Measurements from ENCODE around the gene SMIM17.

SMIM17 gene

DNA sequence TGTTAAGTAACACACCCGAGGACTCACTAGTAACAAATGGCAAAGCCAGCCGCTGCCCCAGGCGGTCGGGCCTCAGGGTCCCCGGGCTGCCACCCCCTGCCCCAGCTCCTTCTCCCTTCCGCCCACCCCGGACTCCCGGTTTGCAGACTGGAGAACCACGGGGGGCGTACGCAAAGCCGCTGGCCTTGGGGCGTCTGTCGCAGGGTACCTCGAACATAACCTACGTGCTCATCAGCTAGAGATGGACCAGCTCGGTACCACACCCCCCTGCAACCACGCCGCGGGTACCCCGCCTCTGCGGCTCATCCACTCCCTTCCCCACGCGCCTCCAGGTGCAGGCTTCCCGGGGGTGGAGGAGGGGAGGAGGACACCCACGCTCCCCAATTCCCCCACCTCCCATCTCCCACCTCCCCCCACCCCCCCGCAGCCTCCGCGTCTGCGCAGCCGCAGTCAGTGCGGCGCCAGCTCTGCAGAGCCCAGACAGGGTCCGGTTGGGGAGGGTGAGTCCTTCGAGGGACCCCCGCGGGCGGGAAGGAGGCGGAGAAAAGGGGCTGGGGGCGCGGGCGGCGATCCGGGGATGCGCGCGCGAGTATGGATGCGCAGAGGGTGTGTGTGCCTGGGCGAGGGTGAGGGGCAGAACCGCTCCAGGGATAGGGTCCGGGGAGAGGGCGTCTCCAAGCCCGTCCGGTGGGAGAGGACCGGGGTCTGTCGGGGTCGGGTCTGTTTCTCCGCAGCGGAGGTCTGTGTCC is at the start of gene SMIM17:
SMIM17 (plus strand) TSS at position 449 of the 749 bp plus-strand sequence. CDS start 2,509 bp downstream, outside the sequence.
- in situ Hi-C loops (cut with HindIII; ENCODE audit: low pct_ligation_motif_present, low pct_unique_long_range_greater_than_20kb, low sequenced_read_pairs): no loop called here
- no peak for DNase-seq

DNA sequence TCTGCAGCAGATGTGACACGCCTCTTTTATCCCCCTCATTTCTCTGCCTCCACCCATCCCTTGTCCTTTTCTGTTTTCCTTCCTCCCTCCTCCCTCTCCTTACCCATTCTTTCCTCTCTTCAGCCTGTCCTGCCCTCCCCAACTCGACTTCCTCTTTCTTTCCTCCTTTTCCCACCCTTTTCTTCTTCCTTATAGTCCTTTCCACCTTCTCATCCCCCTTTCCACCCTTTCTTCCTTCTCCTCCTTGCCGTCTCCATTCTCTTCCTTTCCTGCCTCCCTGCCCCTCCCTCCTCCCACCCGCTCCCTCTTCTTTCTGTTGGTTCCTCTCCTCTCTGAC is 48.5 kb upstream of the SMIM17 start:
- DNase-seq: no peak
- in situ Hi-C loops (cut with HindIII; ENCODE audit: low pct_ligation_motif_present, low pct_unique_long_range_greater_than_20kb, low sequenced_read_pairs): no loop called here

GRCh38 chr19:56594783-56595547 is 48.0 kb upstream of the SMIM17 start, which contains the start of gene ZNF71:
Gene ZNF71 (plus strand): TSS chr19:56595302. CDS start chr19:56601559, 6,257 bp downstream.
- peak; percentile 81 for DNase-seq
- in situ Hi-C loops (cut with HindIII; ENCODE audit: low pct_ligation_motif_present, low pct_unique_long_range_greater_than_20kb, low sequenced_read_pairs): no loop called here

GRCh38 chr19:56595548-56595899 is 47.4 kb upstream of the SMIM17 start:
- in situ Hi-C loops (cut with HindIII; ENCODE audit: low pct_ligation_motif_present, low pct_unique_long_range_greater_than_20kb, low sequenced_read_pairs): no loop called here
- DNase-seq: no peak

- in situ Hi-C loops (cut with HindIII; ENCODE audit: low pct_ligation_motif_present, low pct_unique_long_range_greater_than_20kb, low sequenced_read_pairs): no loop called here
- no peak for DNase-seq
Measured at GRCh38 chr19:56596676-56597075, 46.3 kb upstream of the SMIM17 start.

DNA sequence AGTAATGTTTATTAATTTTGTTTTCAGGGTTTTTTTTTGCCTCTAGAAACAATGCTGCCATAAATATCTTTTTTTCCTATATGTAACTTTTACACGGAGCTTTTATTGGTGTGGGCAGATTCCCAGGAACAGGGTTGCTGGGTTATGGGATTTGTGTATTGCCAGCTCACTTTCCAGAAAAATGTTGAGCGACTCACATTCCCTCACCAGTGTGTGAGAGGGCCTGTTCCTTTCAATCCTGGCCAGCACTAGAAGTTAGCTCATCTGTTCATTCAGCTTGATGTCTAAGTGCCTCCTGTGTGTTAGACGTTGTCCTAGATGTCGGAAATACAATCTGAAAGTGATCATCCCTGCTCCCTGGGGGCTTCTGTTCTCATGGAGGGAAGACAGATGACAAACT is 45.3 kb upstream of the SMIM17 start:
- no peak for DNase-seq
- in situ Hi-C loops (cut with HindIII; ENCODE audit: low pct_ligation_motif_present, low pct_unique_long_range_greater_than_20kb, low sequenced_read_pairs): no loop called here

- DNase-seq: no peak
- in situ Hi-C loops (cut with HindIII; ENCODE audit: low pct_ligation_motif_present, low pct_unique_long_range_greater_than_20kb, low sequenced_read_pairs): no loop called here
Measured at GRCh38 chr19:56601375-56601774, 41.6 kb upstream of the SMIM17 start.

DNA sequence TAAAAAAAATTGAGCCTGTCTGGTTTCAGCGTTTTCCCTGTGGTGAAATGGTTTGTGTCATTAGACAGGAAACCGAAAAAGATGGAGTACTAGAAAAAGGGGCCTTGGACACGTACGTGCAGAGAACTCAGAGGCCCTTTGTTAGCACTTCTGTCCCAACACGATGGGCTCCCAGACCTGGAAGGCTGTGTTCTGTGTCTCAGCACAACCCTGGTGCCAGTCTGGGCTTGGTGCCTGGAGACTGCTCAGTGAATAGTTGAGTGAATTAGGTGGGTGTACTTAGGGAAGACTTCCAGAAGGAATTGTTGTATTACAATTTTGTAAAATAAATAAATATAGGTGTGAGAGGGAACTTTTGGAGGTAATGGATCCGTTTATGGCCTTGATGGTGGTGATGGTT is 39.1 kb upstream of the SMIM17 start:
- in situ Hi-C loops (cut with HindIII; ENCODE audit: low pct_ligation_motif_present, low pct_unique_long_range_greater_than_20kb, low sequenced_read_pairs): no loop called here

GRCh38 chr19:56608274-56608964 is 34.5 kb upstream of the SMIM17 start:
- in situ Hi-C loops (cut with HindIII; ENCODE audit: low pct_ligation_motif_present, low pct_unique_long_range_greater_than_20kb, low sequenced_read_pairs): no loop called here
- DNase-seq: no peak

More for the DNA sequence above, 39.1 kb upstream of the SMIM17 start:
- DNase-seq: no peak

DNA sequence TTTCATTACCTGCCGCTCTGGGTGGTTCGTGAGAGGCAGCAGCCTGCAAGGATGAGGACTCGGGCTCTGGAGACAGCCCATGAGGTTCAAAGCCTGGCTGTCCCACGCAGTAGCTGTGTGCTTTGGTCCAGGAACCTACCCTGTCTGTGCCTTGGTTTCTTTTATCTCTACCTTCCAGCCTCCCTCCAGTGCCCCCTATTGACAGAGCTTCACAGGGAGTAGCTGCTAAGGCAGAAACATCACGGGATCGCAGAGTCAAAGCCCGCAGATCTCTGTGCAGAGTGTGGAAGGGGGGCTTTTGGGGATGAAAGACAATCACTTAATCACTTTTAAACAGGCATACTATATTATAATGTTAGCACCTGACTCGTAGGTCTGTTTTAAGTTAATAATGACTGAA is 31.7 kb upstream of the SMIM17 start:
- in situ Hi-C loops (cut with HindIII; ENCODE audit: low pct_ligation_motif_present, low pct_unique_long_range_greater_than_20kb, low sequenced_read_pairs): no loop called here
- DNase-seq: no peak

- in situ Hi-C loops (cut with HindIII; ENCODE audit: low pct_ligation_motif_present, low pct_unique_long_range_greater_than_20kb, low sequenced_read_pairs): no loop called here
Measured at GRCh38 chr19:56612737-56613136, 30.2 kb upstream of the SMIM17 start.

GRCh38 chr19:56613639-56614038 is 29.3 kb upstream of the SMIM17 start:
- DNase-seq: no peak
- in situ Hi-C loops (cut with HindIII; ENCODE audit: low pct_ligation_motif_present, low pct_unique_long_range_greater_than_20kb, low sequenced_read_pairs): no loop called here

More at GRCh38 chr19:56612737-56613136, 30.2 kb upstream of the SMIM17 start:
- no peak for DNase-seq

- in situ Hi-C loops (cut with HindIII; ENCODE audit: low pct_ligation_motif_present, low pct_unique_long_range_greater_than_20kb, low sequenced_read_pairs): no loop called here
- DNase-seq: no peak
Measured at GRCh38 chr19:56617531-56617930, 25.4 kb upstream of the SMIM17 start.

- DNase-seq: no peak
- in situ Hi-C loops (cut with HindIII; ENCODE audit: low pct_ligation_motif_present, low pct_unique_long_range_greater_than_20kb, low sequenced_read_pairs): no loop called here
Measured at GRCh38 chr19:56619121-56619520, 23.8 kb upstream of the SMIM17 start.

GRCh38 chr19:56622374-56622773 is 20.6 kb upstream of the SMIM17 start:
- no peak for DNase-seq
- in situ Hi-C loops (cut with HindIII; ENCODE audit: low pct_ligation_motif_present, low pct_unique_long_range_greater_than_20kb, low sequenced_read_pairs): no loop called here

DNA sequence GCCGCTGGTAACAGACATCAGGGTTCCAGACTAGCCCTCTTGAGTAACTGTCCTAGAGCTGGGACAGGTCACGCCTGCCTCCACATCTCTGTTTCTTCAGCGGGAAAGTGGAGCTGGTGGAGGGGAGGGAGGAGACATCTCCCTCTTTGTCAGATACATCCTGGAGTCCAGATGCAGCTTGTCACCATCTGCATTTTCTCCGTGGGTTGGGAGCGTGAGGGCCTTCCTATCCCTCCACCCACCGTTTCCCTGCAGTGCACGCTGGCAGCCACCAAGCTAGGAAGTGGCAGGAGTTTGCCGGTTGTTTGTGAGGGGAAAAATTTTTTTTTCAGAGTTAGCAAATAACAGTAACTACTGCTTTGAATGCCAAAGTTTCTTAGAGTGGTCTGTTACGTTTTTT is 20.0 kb upstream of the SMIM17 start:
- DNase-seq: no peak
- in situ Hi-C loops (cut with HindIII; ENCODE audit: low pct_ligation_motif_present, low pct_unique_long_range_greater_than_20kb, low sequenced_read_pairs): no loop called here

GRCh38 chr19:56625708-56626107 is 17.3 kb upstream of the SMIM17 start:
- in situ Hi-C loops (cut with HindIII; ENCODE audit: low pct_ligation_motif_present, low pct_unique_long_range_greater_than_20kb, low sequenced_read_pairs): no loop called here
- no peak for DNase-seq

DNA sequence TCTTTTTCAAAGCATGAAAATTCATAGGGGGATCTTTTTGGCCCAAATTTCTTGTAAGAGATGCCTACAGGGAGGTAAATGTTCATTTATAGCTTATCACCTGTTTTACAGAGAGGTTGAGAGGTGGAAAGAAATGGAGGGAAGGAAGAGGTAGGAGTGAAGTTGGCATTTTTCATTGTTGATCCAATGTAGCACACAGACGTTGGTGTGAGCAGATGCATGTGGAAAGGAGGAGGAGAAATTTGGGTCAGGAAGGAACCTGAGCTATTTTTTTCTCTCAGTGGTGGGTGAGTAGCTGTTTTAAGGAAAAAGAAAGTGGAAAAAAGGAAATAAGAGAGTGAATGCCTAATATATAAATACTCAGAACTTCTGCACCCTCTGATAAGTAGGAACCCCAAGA is 9.9 kb upstream of the SMIM17 start:
- in situ Hi-C loops (cut with HindIII; ENCODE audit: low pct_ligation_motif_present, low pct_unique_long_range_greater_than_20kb, low sequenced_read_pairs): no loop called here

GRCh38 chr19:56637976-56638555 is 4.9 kb upstream of the SMIM17 start:
- DNase-seq: peak; percentile 70
- in situ Hi-C loops (cut with HindIII; ENCODE audit: low pct_ligation_motif_present, low pct_unique_long_range_greater_than_20kb, low sequenced_read_pairs): no loop called here

More for the DNA sequence above, 9.9 kb upstream of the SMIM17 start:
- DNase-seq: no peak
